HCT116 (cell line): ENCODE data around the gene SCGB2B2. TPM values are rescaled to one million over a fixed set of nuclear protein-coding genes. Genes with fewer than 3 reads are reported as not detected.

Source experiments
- ATAC-seq: fragments of 200-7000 bp; cut with Tn5 transposase; 2 replicates; pipeline ENCODE4 v1.9.1; 2020; ENCODE audit warnings: mild to moderate bottlenecking, moderate library complexity
- BruUV-seq: library from RNA; stranded (reverse); fragments of 400-500 nt; replicated peaks from 2 replicates; lab custom pipeline; 2021; lab: Mats Ljungman, UMichigan
- CTCF ChIA-PET: fragments of 300-600 bp; sonication (Branson Sonifier 250); formaldehyde crosslinking; loops from one replicate; lab custom pipeline; 2021; ENCODE audit warnings: antibody characterized with exemption; lab: Charles Lee
- POLR2A ChIA-PET: fragments of 300-600, 350-600 bp; sonication (Branson Sonifier 250); formaldehyde crosslinking; loops from one replicate; lab custom pipeline; 2021; ENCODE audit warnings: antibody characterized with exemption; lab: Charles Lee
- RAD21 ChIA-PET, 2 experiments: fragments of 300-600 bp; sonication (Branson Sonifier 250); formaldehyde crosslinking; loops; one replicate each; lab custom pipeline; 2023; ENCODE audit warnings: low total read pairs in 2 of 2; ENCODE audit not compliant: uncharacterized antibody in 2 of 2, unreplicated experiment in 2 of 2, low non-redundant PET in 1 of 2; lab: Charles Lee
- DNase-seq: peaks from one replicate; pipeline ENCODE4 v3.0.0-alpha.2; 2010; ENCODE audit warnings: low read depth, low spot score
- H2AFZ ChIP-seq: fragments of 200-600 bp; shearing (Covaris generic), sonication (generic); 2 replicates; pipeline ENCODE4 v1.6.1; 2017; ENCODE audit warnings: low read depth, mixed run types, mixed read lengths, antibody characterized with exemption, low read length; ENCODE audit not compliant: poor library complexity, severe bottlenecking
- H3K27ac ChIP-seq: 2 replicates; pipeline ENCODE4 v1.5.1; 2012; ENCODE audit warnings: low read depth, low read length
- H3K27me3 ChIP-seq: fragments of 200-600 bp; sonication (generic); 2 replicates; pipeline ENCODE4 v1.6.1; 2016; ENCODE audit warnings: mixed run types, low read length, mixed read lengths; ENCODE audit not compliant: insufficient read depth
- H3K36me3 ChIP-seq, 2 experiments: fragments of 200-500 bp in 1 of 2; fragments of 200-600 bp in 1 of 2; sonication (Bioruptor generic) in 1 of 2; sonication (generic) in 1 of 2; 2 replicates each; pipeline versions ENCODE4 v1.5.1 to v1.6.1; 2014 to 2016; ENCODE audit warnings: low read length in 2 of 2, inconsistent platforms in 1 of 2, mixed read lengths in 1 of 2, mixed run types in 1 of 2; ENCODE audit not compliant: insufficient read depth in 2 of 2, control insufficient read depth in 1 of 2
- H3K4me1 ChIP-seq, 2 experiments: fragments of 200-600 bp in 1 of 2; sonication (generic) in 1 of 2; 2 replicates each; pipeline versions ENCODE4 v1.5.1 to v1.6.1; 2012 to 2017; ENCODE audit warnings: low read length in 2 of 2, inconsistent platforms in 1 of 2, mild to moderate bottlenecking in 1 of 2, mixed read lengths in 1 of 2, mixed run types in 1 of 2, moderate library complexity in 1 of 2; ENCODE audit not compliant: insufficient read depth in 2 of 2, control insufficient read depth in 1 of 2
- H3K4me2 ChIP-seq: fragments of 200-600 bp; sonication (generic); 2 replicates; pipeline ENCODE4 v1.6.1; 2017; ENCODE audit warnings: mixed run types, low read length, mixed read lengths
- H3K4me3 ChIP-seq, 2 experiments: fragments of 200-600 bp in 1 of 2; sonication (generic) in 1 of 2; replicated peaks in 1 of 2; 2 replicates each; pipeline ENCODE4 v1.5.1; 2011 to 2016; ENCODE audit warnings: low read length in 2 of 2, control low read depth in 1 of 2, low read depth in 1 of 2, mild to moderate bottlenecking in 1 of 2, mixed read lengths in 1 of 2, mixed run types in 1 of 2
- H3K79me2 ChIP-seq: fragments of 200-600 bp; sonication (generic); 2 replicates; pipeline ENCODE4 v1.6.1; 2017; ENCODE audit warnings: mild to moderate bottlenecking, mixed run types, low read length, moderate library complexity, mixed read lengths; ENCODE audit not compliant: insufficient read depth
- H3K9ac ChIP-seq: fragments of 200-600 bp; sonication (generic); 2 replicates; pipeline ENCODE4 v1.6.1; 2016; ENCODE audit warnings: low read length, mixed read lengths
- H3K9me2 ChIP-seq: fragments of 200-600 bp; sonication (generic), shearing (Covaris generic); 2 replicates; pipeline ENCODE4 v1.6.1; 2017; ENCODE audit warnings: mixed run types, mild to moderate bottlenecking, moderate library complexity; ENCODE audit not compliant: insufficient read depth
- H3K9me3 ChIP-seq, 2 experiments: fragments of 200-500 bp in 1 of 2; fragments of 200-600 bp in 1 of 2; sonication (Bioruptor generic) in 1 of 2; sonication (generic) in 1 of 2; 2 replicates each; pipeline ENCODE4 v1.6.1; 2014 to 2017; ENCODE audit warnings: low read length in 2 of 2, mixed read lengths in 2 of 2, inconsistent platforms in 1 of 2, low read depth in 1 of 2, mild to moderate bottlenecking in 1 of 2, mixed run types in 1 of 2, moderate library complexity in 1 of 2; ENCODE audit not compliant: control insufficient read depth in 1 of 2, insufficient read depth in 1 of 2
- H4K20me1 ChIP-seq: fragments of 200-600 bp; sonication (generic), shearing (Covaris generic); 2 replicates; pipeline ENCODE4 v1.6.1; 2017; ENCODE audit warnings: mixed run types, mild to moderate bottlenecking, moderate library complexity; ENCODE audit not compliant: insufficient read depth
- CBX3 ChIP-seq: IDR thresholded peaks from 2 replicates; pipeline ENCODE4 v1.6.1; 2012; ENCODE audit warnings: low read depth
- CEBPB ChIP-seq: IDR thresholded peaks from 2 replicates; pipeline ENCODE4 v1.6.1; 2012; ENCODE audit warnings: low read depth
- ELF1 ChIP-seq: IDR thresholded peaks from 2 replicates; pipeline ENCODE4 v1.6.1; 2012; ENCODE audit warnings: low read depth, borderline replicate concordance
- EZH2 ChIP-seq: fragments of 200-600 bp; sonication (generic); IDR thresholded peaks from 2 replicates; pipeline ENCODE4 v1.6.1; 2017; ENCODE audit warnings: antibody characterized with exemption, mixed run types
- EZH2phosphoT487 ChIP-seq: fragments of 200-600 bp; IDR thresholded peaks from 2 replicates; pipeline ENCODE4 v1.6.1; 2018; ENCODE audit warnings: antibody characterized with exemption, borderline replicate concordance
- FOSL1 ChIP-seq: IDR thresholded peaks from 2 replicates; pipeline ENCODE4 v1.6.1; 2012; ENCODE audit warnings: low read depth
- JUND ChIP-seq: IDR thresholded peaks from 2 replicates; pipeline ENCODE4 v1.6.1; 2012
- POLR2AphosphoS5 ChIP-seq: IDR thresholded peaks from 2 replicates; pipeline ENCODE4 v1.6.1; 2011; ENCODE audit warnings: mild to moderate bottlenecking, low read depth, low read length, moderate library complexity
- SP1 ChIP-seq: IDR thresholded peaks from 2 replicates; pipeline ENCODE4 v1.6.1; 2012; ENCODE audit warnings: low read depth
- ZNF274 ChIP-seq: fragments of 200-500 bp; sonication (Bioruptor generic); IDR thresholded peaks from 2 replicates; pipeline ENCODE4 v1.6.1; 2014; ENCODE audit warnings: mild to moderate bottlenecking, low read depth, low read length, inconsistent platforms
- intact Hi-C: fragments of 100-400 bp; cut with micrococcal nuclease; formaldehyde crosslinking; loops from 2 replicates; pipeline ENCODE4 v1.10.0; 2022
- total RNA-seq: library from RNA; stranded (reverse); gene quantifications from one replicate; pipeline ENCODE4 v1.2.1, GENCODE V29; 2021; ENCODE audit not compliant: unreplicated experiment
- TF ChIP-seq, protein P1 (sequence below): IDR thresholded peaks from 2 replicates; pipeline ENCODE4 v1.6.1; 2012; ENCODE audit warnings: low read depth

SCGB2B2 gene
- total RNA-seq, 1 experiment from 2014 or later = 0.27 TPM

DNA sequence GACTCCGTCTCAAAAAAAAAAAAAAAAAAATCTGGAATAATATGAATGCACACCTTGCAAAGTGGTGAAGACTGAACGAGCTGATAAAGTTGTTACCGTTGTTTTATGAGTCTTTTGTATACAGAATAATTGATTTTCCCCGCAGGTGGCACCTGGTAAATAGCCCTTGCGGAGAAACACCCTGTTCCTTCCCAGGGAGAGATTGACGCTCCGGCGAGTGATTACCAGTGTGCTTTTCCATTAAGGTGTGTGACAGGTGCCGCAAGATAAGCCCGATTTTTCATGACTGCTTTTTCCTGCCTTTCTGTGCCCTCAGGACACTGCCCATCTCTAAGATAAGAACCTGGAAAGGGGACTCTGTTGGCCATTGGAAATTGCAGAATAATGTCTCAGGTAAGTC lies 1.5 kb upstream of the SCGB2B2 start:
- no peaks in the 10 kb centered on the region for H3K27me3 ChIP-seq
- intact Hi-C loops = no loop called here
- H4K20me1 ChIP-seq = no peaks in the 10 kb centered on the region
- no peak overlapping the region for H2AFZ ChIP-seq
- ChIA-PET CTCF (no interaction called here), POLR2A (interaction anchor here (1.9 kb wide), 1 partner anchor 9 kb away, joined by 9 read pairs; no protein-coding TSS in a partner anchor), RAD21 (no interaction called here)
- H3K9me3 ChIP-seq = no peaks in the 10 kb centered on the region; a peak in 2 of 4 replicates
- H3K4me1 ChIP-seq = peaks cover 7 to 15% of the 10 kb centered on the region in 2 experiments
- H3K4me3 ChIP-seq = peak overlapping the region; percentile 74 to 80
- no peak overlapping the region for H3K9ac ChIP-seq
- DNase-seq (no peak), ATAC-seq (no peak)
- H3K79me2 ChIP-seq = 0 out of 2 replicates have a peak, but pooled peaks cover 4% of the 10 kb centered on the region
- TSS peak; percentile 34 for BruUV-seq
- H3K27ac ChIP-seq = no peak overlapping the region
- TF ChIP-seq, protein P1, sequence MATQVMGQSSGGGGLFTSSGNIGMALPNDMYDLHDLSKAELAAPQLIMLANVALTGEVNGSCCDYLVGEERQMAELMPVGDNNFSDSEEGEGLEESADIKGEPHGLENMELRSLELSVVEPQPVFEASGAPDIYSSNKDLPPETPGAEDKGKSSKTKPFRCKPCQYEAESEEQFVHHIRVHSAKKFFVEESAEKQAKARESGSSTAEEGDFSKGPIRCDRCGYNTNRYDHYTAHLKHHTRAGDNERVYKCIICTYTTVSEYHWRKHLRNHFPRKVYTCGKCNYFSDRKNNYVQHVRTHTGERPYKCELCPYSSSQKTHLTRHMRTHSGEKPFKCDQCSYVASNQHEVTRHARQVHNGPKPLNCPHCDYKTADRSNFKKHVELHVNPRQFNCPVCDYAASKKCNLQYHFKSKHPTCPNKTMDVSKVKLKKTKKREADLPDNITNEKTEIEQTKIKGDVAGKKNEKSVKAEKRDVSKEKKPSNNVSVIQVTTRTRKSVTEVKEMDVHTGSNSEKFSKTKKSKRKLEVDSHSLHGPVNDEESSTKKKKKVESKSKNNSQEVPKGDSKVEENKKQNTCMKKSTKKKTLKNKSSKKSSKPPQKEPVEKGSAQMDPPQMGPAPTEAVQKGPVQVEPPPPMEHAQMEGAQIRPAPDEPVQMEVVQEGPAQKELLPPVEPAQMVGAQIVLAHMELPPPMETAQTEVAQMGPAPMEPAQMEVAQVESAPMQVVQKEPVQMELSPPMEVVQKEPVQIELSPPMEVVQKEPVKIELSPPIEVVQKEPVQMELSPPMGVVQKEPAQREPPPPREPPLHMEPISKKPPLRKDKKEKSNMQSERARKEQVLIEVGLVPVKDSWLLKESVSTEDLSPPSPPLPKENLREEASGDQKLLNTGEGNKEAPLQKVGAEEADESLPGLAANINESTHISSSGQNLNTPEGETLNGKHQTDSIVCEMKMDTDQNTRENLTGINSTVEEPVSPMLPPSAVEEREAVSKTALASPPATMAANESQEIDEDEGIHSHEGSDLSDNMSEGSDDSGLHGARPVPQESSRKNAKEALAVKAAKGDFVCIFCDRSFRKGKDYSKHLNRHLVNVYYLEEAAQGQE = no peak
- TF ChIP-seq JUND = no peak
- no peak for TF ChIP-seq ELF1
- no peak for TF ChIP-seq ZNF274
- TF ChIP-seq FOSL1 = no peak
- no peak for TF ChIP-seq POLR2AphosphoS5
- TF ChIP-seq EZH2phosphoT487 = no peak
- TF ChIP-seq CBX3 = no peak
- TF ChIP-seq SP1 = no peak
- no peak for TF ChIP-seq CEBPB
- TF ChIP-seq EZH2 = no peak
- H3K4me2 ChIP-seq = peak overlapping the region; percentile 90
- H3K9me2 ChIP-seq = no peaks in the 10 kb centered on the region
- peaks cover 8 to 37% of the 10 kb centered on the region in 2 experiments; a peak in 3 of 4 replicates for H3K36me3 ChIP-seq
